IMR-90 (cell line): ENCODE results near the gene TOGARAM2. TPM values are rescaled to one million over a fixed set of nuclear protein-coding genes. Genes with fewer than 3 reads are reported as not detected.

Source experiments
- ATAC-seq: fragments of 200-7000 bp; cut with Tn5 transposase; 2 replicates; pipeline ENCODE4 v1.9.1; 2020; ENCODE audit warnings: low read depth, mild to moderate bottlenecking, moderate library complexity
- BruUV-seq: library from RNA; stranded (reverse); fragments of 400-500 nt; replicated peaks from 2 replicates; lab custom pipeline; 2021; lab: Mats Ljungman, UMichigan
- CTCF ChIA-PET: fragments of 300-600 bp; formaldehyde crosslinking; extraction: SDS; loops from one replicate; lab custom pipeline; 2021; ENCODE audit warnings: antibody characterized with exemption; lab: Yijun Ruan, JAX
- POLR2A ChIA-PET: fragments of 300-600 bp; sonication (Branson Sonifier 250); formaldehyde crosslinking; loops from one replicate; lab custom pipeline; 2022; ENCODE audit warnings: antibody characterized with exemption; ENCODE audit not compliant: unreplicated experiment; lab: Charles Lee
- DNase-seq: peaks from one replicate; pipeline ENCODE4 v3.0.0; 2013
- H2AFZ ChIP-seq: replicated peaks from 2 replicates; pipeline ENCODE3; 2013; ENCODE audit warnings: low read length, mild to moderate bottlenecking; ENCODE audit not compliant: poor library complexity
- H2AK5ac ChIP-seq: 2 replicates; pipeline ENCODE4 v1.6.1; 2013; ENCODE audit warnings: low read depth, low read length, inconsistent platforms
- H2AK9ac ChIP-seq: replicated peaks from 2 replicates; pipeline ENCODE3; 2013; ENCODE audit warnings: mild to moderate bottlenecking, low read depth, low read length, moderate library complexity; ENCODE audit not compliant: poor library complexity
- H2BK120ac ChIP-seq: 2 replicates; pipeline ENCODE4 v1.6.1; 2013; ENCODE audit warnings: low read depth, low read length, inconsistent platforms
- H2BK15ac ChIP-seq: 3 replicates; pipeline ENCODE4 v1.6.1; 2013; ENCODE audit warnings: low read depth, low read length, inconsistent platforms
- H2BK20ac ChIP-seq: 2 replicates; pipeline ENCODE4 v1.6.1; 2013; ENCODE audit warnings: low read depth, mild to moderate bottlenecking, inconsistent platforms, low read length, moderate library complexity
- H2BK5ac ChIP-seq: 2 replicates; pipeline ENCODE4 v1.6.1; 2013; ENCODE audit warnings: mild to moderate bottlenecking, low read depth, low read length, inconsistent platforms; ENCODE audit not compliant: poor library complexity, severe bottlenecking
- H3K14ac ChIP-seq: replicated peaks from 2 replicates; pipeline ENCODE4 v1.6.1; 2013; ENCODE audit warnings: low read depth, low read length, inconsistent platforms
- H3K18ac ChIP-seq: 2 replicates; pipeline ENCODE4 v1.6.1; 2013; ENCODE audit warnings: low read depth, low read length, control low read depth
- H3K23ac ChIP-seq: 2 replicates; pipeline ENCODE4 v1.6.1; 2013; ENCODE audit warnings: low read depth, low read length, inconsistent platforms
- H3K27ac ChIP-seq: 2 replicates; pipeline ENCODE4 v1.5.1; 2013; ENCODE audit warnings: mild to moderate bottlenecking, control low read depth, low read length; ENCODE audit not compliant: insufficient read depth
- H3K27me3 ChIP-seq: 2 replicates; pipeline ENCODE4 v1.6.1; 2013; ENCODE audit warnings: low read length; ENCODE audit not compliant: control insufficient read depth, insufficient read depth
- H3K36me3 ChIP-seq: 2 replicates; pipeline ENCODE4 v1.6.1; 2013; ENCODE audit warnings: low read length, mixed read lengths; ENCODE audit not compliant: control insufficient read depth, insufficient read depth
- H3K4ac ChIP-seq: 2 replicates; pipeline ENCODE4 v1.6.1; 2013; ENCODE audit warnings: low read depth, low read length, inconsistent platforms
- H3K4me1 ChIP-seq: 2 replicates; pipeline ENCODE4 v1.6.1; 2013; ENCODE audit warnings: low read length, mixed read lengths; ENCODE audit not compliant: control insufficient read depth, insufficient read depth
- H3K4me2 ChIP-seq: 2 replicates; pipeline ENCODE4 v1.6.1; 2013; ENCODE audit warnings: low read depth, mild to moderate bottlenecking, control low read depth, low read length, moderate library complexity
- H3K4me3 ChIP-seq: 2 replicates; pipeline ENCODE4 v1.5.1; 2013; ENCODE audit warnings: low read depth, mild to moderate bottlenecking, control low read depth, low read length, moderate library complexity; ENCODE audit not compliant: insufficient read depth
- H3K56ac ChIP-seq: 2 replicates; pipeline ENCODE4 v1.6.1; 2013; ENCODE audit warnings: low read length, inconsistent platforms; ENCODE audit not compliant: insufficient read depth; ENCODE audit errors: extremely low read depth
- H3K79me1 ChIP-seq, 2 experiments: 2 replicates each; pipeline ENCODE4 v1.6.1; 2013; ENCODE audit warnings: low read length in 2 of 2, inconsistent platforms in 1 of 2, low read depth in 1 of 2
- H3K9ac ChIP-seq: 2 replicates; pipeline ENCODE4 v1.6.1; 2013; ENCODE audit warnings: low read depth, low read length, control low read depth
- H3K9me1 ChIP-seq: 2 replicates; pipeline ENCODE4 v1.6.1; 2013; ENCODE audit warnings: low read length, inconsistent platforms; ENCODE audit not compliant: insufficient read depth
- H3K9me3 ChIP-seq: 2 replicates; pipeline ENCODE4 v1.6.1; 2013; ENCODE audit warnings: low read length; ENCODE audit not compliant: control insufficient read depth, insufficient read depth
- H4K20me1 ChIP-seq: 2 replicates; pipeline ENCODE4 v1.6.1; 2013; ENCODE audit warnings: low read length, inconsistent platforms; ENCODE audit not compliant: insufficient read depth
- H4K5ac ChIP-seq: 2 replicates; pipeline ENCODE4 v1.6.1; 2013; ENCODE audit warnings: mild to moderate bottlenecking, low read depth, low read length, control low read depth
- H4K8ac ChIP-seq, 2 experiments: 2 replicates each; pipeline ENCODE4 v1.6.1; 2013; ENCODE audit warnings: low read depth in 2 of 2, low read length in 2 of 2, control low read depth in 1 of 2, inconsistent platforms in 1 of 2
- H4K91ac ChIP-seq: 2 replicates; pipeline ENCODE4 v1.6.1; 2013; ENCODE audit warnings: low read depth, low read length, inconsistent platforms; ENCODE audit not compliant: insufficient read depth
- BHLHE40 ChIP-seq: fragments of 150-350 bp; IDR thresholded peaks from 2 replicates; pipeline ENCODE4 v1.6.1; 2016; ENCODE audit warnings: mild to moderate bottlenecking, low read depth, low read length
- CEBPB ChIP-seq: IDR thresholded peaks from 2 replicates; pipeline ENCODE4 v1.6.1; 2012; ENCODE audit warnings: low read depth, low read length, improper control_type of control experiment
- RFX5 ChIP-seq: IDR thresholded peaks from 2 replicates; pipeline ENCODE4 v1.8.0; 2012; ENCODE audit warnings: low read depth, mild to moderate bottlenecking, low read length, moderate library complexity
- WGBS, 2 experiments: methylation state at CpG; one replicate each; pipeline versions ENCODE4 v1.1.5 to v1.1.7; 2013; ENCODE audit warnings: missing lambda C conversion rate in 2 of 2; ENCODE audit not compliant: insufficient read length in 1 of 2; ENCODE audit errors: extremely low coverage in 2 of 2; 5-methylcytosine and 5-hydroxymethylcytosine counted together
- dilution Hi-C: fragments of 300-500 bp; cut with HindIII; formaldehyde crosslinking; loops from one replicate; pipeline ENCODE4 v1.14.3; 2018; ENCODE audit warnings: low sequenced_read_pairs; ENCODE audit not compliant: unreplicated experiment
- in situ Hi-C: fragments of 300-500 bp; cut with MboI; formaldehyde crosslinking; loops from 3 replicates; pipeline ENCODE4 v1.14.3; 2019; ENCODE audit warnings: low sequenced_read_pairs, inconsistent platforms, mixed read lengths
- intact Hi-C: fragments of 100-400 bp; cut with micrococcal nuclease; formaldehyde crosslinking; loops from 2 replicates; pipeline ENCODE4 v1.10.0; 2022
- polyA plus RNA-seq, 3 experiments: library from polyadenylated mRNA; depleted of rRNA; stranded (reverse); fragments of >200 nt; gene quantifications; 2 replicates each; pipeline ENCODE4 v1.2.3, GENCODE V29; 2012; ENCODE audit warnings: low replicate concordance in 1 of 3
- total RNA-seq: library from RNA; depleted of rRNA; stranded (reverse); fragments of >200 nt; gene quantifications from 2 replicates; pipeline ENCODE4 v1.2.3, GENCODE V29; 2012
- TF ChIP-seq, protein P1 (sequence below): conservative IDR thresholded peaks from 2 replicates; pipeline ENCODE4 v1.5.1; 2012; ENCODE audit warnings: mild to moderate bottlenecking, low read depth, low read length, improper control_type of control experiment

The TOGARAM2 gene
- total and polyA plus RNA-seq, 2 of the 4 experiments (the other 2 are of a cell fraction), result under 0.01 to 0.38 TPM

DNA sequence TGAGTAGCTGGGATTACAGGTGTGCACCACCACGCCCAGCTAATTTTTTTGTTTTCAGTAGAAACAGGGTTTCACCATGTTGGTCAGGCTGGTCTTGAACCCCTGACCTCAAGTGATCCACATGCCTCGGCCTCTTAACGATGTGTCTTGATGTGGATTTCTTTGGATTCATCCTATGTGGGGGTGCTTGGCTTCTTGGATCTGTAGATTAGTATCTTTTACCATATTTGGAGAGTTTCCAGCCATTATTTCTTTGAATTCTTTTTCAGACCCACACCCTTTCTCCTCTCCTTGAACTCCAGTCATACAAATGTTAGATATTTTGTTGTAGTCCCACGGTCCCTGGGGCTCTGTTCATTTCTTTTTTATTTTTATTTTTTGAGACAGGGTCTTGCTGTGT lies 6.8 kb upstream of the TOGARAM2 start:
- peaks cover 4% of the 10 kb centered on the region for H3K4me1 ChIP-seq
- H2BK5ac ChIP-seq, result no peak overlapping the region
- no peak overlapping the region for H3K4ac ChIP-seq
- no peaks in the 10 kb centered on the region for H3K79me1 ChIP-seq
- no peak overlapping the region for H3K9ac ChIP-seq
- no peak overlapping the region for H4K5ac ChIP-seq
- H3K9me1 ChIP-seq, result peaks cover 10% of the 10 kb centered on the region
- H2BK20ac ChIP-seq, result no peak overlapping the region
- no peak overlapping the region for H3K4me2 ChIP-seq
- no peak overlapping the region for H2AK9ac ChIP-seq
- TF ChIP-seq BHLHE40, result no peak
- TF ChIP-seq RFX5, result no peak
- TF ChIP-seq, protein P1, sequence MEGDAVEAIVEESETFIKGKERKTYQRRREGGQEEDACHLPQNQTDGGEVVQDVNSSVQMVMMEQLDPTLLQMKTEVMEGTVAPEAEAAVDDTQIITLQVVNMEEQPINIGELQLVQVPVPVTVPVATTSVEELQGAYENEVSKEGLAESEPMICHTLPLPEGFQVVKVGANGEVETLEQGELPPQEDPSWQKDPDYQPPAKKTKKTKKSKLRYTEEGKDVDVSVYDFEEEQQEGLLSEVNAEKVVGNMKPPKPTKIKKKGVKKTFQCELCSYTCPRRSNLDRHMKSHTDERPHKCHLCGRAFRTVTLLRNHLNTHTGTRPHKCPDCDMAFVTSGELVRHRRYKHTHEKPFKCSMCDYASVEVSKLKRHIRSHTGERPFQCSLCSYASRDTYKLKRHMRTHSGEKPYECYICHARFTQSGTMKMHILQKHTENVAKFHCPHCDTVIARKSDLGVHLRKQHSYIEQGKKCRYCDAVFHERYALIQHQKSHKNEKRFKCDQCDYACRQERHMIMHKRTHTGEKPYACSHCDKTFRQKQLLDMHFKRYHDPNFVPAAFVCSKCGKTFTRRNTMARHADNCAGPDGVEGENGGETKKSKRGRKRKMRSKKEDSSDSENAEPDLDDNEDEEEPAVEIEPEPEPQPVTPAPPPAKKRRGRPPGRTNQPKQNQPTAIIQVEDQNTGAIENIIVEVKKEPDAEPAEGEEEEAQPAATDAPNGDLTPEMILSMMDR, result no peak
- no peak for TF ChIP-seq CEBPB
- H2AFZ ChIP-seq, result no peak overlapping the region
- in situ Hi-C loops, result no loop called here
- 83% methylated on average over 1 of the region's 4 CpGs; no CpG with 5 or more reads in 1 of the 2 experiments for WGBS, 2 experiments
- H3K18ac ChIP-seq, result no peak overlapping the region
- H3K14ac ChIP-seq, result no peak overlapping the region
- ChIA-PET CTCF (interaction anchor here (0.7 kb wide), 1 partner anchor 16 kb away, joined by 3 read pairs; no protein-coding TSS in a partner anchor), POLR2A (no interaction called here)
- no peak overlapping the region for H3K4me3 ChIP-seq
- H4K91ac ChIP-seq, result no peak overlapping the region
- no peak overlapping the region for H3K27ac ChIP-seq
- H2BK15ac ChIP-seq, result no peak overlapping the region
- no TSS peak for BruUV-seq
- no peak overlapping the region for H2AK5ac ChIP-seq
- H3K9me3 ChIP-seq, result no peaks in the 10 kb centered on the region; the same call in 1 of the 2 replicates
- intact Hi-C loops, result no loop called here
- H3K27me3 ChIP-seq, result peaks cover 8% of the 10 kb centered on the region
- H3K23ac ChIP-seq, result no peak overlapping the region
- H4K8ac ChIP-seq, result no peak overlapping the region
- no peak for ATAC-seq
- dilution Hi-C loops, result loop anchor here (25.0 kb wide), 1 partner anchor 863 kb away; no protein-coding TSS in a partner anchor
- DNase-seq, result no peak
- H3K36me3 ChIP-seq, result no peaks in the 10 kb centered on the region
- no peak overlapping the region for H2BK120ac ChIP-seq
- no peaks in the 10 kb centered on the region for H4K20me1 ChIP-seq
- no peak overlapping the region for H3K56ac ChIP-seq
